ENCODE data around the gene SS18L1.

The SS18L1 gene

DNA sequence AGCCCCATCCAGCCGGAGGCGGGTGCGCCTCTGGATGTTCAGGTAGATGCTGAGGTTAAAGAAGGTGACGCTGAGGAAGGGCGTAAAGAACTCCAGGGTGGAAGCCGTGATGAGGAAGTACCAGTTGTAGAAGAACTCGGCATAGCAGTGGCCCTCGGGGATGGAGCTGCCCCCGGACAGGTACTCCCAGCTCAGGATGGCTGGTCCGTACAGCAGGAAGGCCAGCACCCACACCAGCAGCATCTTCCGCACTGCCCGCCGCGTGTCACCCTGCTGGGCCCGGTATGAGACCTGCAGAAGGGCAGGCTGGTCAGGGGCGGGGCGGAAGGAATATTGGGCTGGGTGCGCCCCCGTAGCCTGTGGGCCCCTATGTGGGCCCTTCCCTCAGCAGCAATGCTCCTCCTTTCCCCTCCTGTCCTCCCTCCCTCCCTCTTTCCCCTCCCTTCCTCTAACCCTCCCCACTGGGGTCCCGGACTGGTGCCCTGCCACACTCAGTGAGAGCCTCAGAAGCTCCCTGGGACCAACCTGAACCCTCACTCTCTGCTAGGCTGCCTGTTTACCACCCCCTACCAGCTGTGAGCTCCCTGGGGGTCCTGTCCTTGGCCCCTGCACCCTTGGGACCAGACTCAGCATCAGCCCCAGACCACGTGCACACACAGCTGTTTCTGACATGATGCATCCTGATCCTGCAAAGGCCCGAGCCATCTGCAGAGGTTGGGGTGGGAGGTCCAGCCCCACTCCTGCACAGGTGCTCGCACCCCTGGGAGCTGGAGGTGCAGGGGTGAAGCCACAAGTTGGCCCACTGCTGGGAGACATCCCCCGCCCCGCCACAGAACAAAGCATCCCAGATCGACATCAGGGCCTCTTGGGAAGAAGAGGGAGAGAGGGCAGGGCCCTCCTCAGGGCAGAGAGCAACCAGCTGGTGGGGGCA, 73.3 kb downstream of the SS18L1 start:
- no peak for FAIRE-seq

DNA sequence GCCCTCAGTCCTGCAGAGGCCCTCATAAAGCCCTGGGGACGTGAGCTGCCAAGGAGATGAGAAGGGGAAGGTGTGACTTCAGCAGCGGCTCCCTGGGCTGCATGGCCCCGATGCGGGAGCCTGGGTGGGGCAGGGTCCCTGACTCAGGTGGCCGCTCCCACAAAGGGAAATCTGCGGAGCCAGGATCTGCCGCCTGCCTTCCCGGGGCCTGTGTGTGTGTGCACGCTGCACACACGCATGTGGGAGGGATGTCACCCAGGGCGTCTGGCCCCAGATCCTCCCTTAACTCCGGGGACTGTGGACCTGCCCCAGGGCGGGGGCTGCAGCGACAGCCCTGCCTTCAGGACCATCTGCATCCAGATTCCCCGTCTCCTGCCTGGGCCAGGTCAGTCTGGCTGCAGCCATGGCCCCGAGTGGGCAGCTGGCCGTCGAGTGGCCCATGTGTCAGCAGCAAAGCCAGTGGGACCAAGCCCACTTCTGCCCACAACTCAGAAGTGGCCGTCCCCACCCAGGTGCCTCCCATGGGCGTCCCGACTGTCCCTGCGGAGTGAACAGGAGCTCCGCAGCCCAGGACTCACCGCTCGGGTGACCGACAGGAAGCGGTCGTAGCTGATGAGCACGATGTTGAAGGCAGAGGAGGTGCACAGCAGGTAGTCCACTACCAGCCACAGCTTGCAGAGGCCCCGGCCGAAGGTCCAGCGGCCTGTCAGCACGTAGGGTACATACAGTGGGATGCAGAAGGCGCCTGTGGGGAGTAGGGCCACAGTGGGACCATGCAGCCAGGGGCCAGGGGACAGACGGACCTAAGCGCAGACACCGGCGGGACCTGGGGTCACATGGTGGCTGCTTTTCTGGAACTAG, 74.6 kb downstream of the SS18L1 start:
- no peak for FAIRE-seq

DNA sequence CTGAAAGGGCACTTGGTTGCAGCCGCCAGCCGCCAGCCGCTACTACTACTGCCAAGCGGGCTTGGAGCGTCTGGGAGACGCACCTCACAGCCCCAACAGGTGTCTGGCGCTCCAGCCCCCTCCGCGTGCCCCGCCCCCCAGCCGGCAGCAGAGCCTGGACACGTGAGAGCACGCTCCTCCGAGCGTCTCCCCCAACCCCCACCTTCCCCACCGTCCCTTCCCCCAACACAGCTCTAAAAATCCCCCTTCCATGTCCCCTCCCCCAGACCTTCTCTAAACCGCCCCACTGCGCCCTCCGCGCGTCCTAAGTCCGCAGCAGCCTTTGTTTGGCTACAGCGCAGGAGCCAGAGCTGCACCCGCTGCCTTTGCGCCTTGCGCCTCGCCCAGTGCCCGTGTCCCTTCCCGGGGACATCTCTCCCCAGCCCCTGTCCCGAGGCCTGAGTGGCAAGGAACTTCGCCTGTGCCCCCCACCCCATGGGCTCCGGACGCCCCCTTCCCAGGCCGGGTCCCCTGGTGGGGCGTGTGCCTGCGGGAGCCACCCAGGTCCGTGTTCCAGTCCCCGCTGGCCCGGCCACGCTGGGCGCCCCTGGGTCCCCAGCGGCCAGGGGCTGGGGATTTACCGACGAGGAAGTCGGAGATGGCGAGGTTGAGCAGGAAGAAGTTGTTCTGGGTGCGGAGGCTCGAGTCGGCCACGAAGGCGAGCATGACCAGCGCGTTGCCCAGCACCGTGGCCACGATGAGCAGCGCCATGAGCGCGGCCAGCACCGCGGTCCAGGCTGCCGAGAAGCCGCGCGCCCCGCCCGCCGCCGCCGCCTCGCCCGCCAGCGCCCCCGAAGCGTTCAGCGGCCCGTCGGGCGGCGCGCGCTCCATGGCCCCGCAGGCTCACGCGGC, 75.8 kb downstream of the SS18L1 start:
- FAIRE-seq: no peak

DNA sequence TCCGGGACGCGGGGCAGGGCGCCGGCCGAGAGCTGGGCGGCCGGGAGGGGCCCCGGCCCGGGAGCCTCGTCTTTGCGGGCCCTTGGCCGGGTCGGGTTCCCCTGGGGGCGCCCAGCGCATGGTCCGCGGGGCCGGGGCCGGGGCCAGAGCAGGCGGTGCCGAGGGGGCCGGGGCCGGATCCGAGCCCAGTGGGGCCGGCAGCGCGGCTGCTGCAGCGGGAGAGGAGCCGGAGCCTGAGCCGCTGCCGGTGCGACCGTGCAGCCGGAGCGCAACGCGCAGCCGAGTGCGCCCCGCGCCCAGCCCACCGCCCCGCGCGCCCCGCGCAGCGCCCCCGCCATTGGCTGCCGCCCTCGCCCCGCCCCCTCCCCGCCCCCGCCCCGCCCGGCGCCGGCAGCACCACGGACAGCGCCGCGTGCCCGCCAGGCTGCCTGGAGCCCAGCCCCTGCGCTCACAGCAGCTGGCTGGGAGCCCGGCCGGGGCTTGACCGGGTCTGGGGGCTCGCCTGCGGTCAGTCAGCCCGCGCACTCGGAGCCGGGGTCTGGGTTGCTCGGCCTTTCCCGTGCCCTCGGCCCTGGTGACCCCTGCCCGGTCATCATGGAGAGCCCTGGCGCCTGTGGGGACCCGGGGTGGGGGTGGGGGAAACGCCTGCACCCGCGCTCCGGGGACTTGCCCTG, 76.6 kb downstream of the SS18L1 start, which contains the start of gene HRH3:
HRH3 (minus strand) TSS at position 287 of the 674 bp plus-strand sequence. CDS start 308 bp downstream, outside the sequence.
- no peak for FAIRE-seq

DNA sequence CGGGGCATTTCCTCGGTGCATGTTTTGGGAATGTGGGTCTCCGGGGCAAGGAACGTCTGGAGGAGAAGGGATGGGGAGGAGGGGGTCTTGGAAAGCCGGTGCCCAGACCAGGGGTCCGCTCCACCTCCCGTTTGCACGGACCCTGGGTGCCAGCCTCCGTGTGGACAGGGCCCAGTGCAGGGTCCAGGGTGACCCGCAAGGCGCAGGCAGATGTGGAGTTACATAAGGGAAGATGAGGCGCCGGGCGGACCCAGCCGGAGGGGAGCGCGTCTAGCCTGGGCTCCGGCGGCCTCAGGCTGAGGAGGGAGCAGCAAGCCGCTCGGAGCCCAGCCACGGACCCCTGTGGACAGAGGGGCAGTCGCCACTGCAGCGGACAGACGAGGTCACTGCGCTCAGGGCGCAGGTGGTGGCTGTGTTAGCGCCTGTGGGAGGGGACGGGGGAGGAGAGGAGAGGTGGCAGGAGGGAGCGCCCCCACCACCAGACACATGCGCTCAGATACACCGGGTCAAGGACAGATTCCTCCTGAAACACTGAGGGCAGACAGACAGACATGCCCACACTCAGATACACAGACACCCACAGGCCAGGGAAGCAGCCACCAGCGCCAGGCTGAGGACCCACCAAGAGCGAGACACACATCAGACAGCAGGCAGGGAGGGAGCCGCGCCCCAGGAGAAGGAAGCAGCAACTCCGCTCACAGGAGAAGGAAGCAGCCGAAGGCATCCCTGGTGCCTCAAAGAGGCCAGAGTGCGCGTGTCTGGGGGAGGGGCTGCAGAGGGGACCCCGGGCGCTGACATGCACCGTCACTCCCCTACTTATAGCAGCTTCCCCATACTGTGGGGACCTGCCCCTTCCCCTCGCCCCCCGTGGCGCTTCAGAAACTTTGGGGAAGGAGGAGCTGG, 77.3 kb downstream of the SS18L1 start:
- FAIRE-seq: no peak

DNA sequence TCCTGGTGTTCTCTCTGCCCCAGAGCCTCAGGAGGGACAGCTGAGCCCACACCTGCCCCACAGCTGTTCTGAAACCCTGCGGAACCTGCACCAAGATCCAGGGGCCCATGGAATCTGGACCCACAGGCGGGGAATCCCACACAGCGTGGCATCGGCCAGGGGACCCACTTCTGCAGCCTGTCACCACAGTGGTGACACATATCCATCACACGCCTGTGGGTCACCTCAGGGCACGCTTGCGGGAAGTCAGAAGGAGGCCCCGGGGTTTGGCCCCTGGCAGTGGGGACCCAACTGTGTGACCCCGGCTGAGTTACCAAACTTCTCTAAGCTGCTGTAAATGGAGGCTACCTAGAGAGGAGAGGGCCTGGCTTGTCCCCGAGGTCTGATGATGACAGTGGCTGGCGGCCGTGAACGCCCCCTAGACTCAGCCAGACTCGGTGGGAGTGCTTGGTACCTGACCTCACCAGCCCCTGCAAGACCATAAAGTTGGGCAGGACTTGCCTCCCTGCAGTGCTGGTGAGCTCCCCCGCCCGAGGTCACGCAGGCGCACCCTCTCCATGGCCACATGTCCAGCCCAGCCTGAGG, 78.8 kb downstream of the SS18L1 start:
- no peak for FAIRE-seq

DNA sequence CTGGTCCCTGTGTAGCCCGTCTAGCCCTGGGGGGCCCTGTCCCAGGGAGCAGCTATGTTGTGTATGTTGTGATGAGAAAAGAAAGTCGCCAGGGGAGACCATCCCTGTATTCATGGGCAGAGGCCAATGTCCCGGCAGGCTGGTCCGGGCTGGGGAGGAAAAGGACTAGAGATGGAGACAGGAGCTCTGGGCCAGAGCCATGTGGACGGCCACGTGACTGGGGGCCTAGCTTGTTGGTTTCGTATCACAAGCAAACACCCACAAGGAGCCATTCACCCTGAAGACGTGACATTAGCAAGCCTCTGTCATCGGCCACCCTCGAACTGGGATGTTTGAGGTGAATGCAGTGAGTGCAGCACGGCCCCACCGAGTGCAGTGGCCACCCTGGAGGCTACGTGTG, 79.4 kb downstream of the SS18L1 start:
- FAIRE-seq: no peak

DNA sequence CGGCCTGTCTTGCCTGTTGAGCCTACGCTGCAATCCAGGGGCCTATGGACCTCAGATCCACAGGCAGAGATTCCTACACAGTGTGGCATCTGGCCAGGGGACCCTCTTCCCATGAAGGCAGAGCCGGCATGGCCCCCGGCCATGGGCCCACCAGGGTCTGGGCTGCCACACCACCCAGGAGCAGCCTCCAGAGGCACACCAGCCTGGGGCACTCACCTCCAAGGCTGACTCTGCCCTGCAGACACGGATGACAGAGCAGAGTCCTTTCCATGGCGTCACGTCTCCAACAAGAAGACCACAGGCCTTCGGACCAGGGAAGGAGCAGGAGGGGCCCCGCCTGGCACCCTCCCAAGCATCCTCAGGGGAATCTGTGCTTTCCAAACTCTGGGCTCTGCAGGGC, 80.0 kb downstream of the SS18L1 start:
- no peak for FAIRE-seq

DNA sequence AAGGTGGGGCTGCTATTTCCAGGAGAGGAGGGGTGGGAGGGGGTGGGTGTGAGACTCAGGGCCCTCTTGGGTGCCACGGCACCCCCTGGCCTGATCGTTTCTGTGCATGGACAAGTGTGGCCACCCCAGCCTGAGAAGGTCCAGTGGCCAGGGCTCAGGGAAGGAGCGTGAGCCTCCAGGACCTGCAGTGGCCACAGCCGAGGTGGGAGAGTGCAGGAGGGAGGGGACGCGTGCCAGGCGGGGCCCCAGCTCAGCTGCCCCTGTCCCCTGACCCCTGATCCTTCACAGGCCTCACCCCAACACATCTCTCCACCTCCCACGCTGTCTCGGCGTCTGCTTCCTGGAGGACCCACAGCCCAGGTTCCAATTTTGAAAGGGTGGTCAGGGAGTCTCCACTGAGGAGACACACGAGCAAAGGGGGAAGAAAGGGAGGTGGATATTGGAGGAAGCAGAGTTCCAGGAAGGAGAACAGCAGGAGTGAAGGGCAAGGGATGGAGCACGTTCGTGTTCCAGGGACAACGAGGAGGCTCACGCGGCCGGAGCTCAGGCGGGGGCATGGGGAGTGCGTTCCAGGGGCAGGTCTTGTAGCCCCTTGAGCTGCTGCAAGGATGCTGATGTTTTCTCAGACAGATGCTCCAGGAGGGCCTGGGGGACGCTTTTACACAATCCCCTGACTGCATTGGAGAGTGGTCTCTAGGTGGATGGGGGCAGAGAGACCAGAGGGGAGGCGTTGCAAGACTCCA, 80.7 kb downstream of the SS18L1 start:
- no peak for FAIRE-seq

DNA sequence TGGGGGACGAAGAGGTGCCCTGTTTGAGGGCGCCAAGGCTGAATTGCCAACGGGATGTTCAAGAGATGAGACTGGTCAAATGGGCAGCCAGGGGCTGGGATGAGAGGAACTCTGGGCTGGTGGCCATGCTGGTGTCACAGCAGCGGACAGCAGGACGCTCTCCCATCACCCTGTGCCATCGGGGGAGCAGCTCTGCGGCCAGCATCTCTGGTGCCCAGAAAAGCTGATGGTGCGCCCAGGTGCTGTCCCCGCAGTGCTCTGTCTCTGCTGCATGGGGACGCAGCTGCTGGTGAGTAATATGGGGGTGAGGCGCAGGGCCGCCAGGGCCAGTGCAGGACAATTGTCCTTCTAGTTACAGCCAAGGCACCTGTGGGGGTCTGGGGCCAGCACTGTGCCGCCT, 81.5 kb downstream of the SS18L1 start:
- no peak for FAIRE-seq

DNA sequence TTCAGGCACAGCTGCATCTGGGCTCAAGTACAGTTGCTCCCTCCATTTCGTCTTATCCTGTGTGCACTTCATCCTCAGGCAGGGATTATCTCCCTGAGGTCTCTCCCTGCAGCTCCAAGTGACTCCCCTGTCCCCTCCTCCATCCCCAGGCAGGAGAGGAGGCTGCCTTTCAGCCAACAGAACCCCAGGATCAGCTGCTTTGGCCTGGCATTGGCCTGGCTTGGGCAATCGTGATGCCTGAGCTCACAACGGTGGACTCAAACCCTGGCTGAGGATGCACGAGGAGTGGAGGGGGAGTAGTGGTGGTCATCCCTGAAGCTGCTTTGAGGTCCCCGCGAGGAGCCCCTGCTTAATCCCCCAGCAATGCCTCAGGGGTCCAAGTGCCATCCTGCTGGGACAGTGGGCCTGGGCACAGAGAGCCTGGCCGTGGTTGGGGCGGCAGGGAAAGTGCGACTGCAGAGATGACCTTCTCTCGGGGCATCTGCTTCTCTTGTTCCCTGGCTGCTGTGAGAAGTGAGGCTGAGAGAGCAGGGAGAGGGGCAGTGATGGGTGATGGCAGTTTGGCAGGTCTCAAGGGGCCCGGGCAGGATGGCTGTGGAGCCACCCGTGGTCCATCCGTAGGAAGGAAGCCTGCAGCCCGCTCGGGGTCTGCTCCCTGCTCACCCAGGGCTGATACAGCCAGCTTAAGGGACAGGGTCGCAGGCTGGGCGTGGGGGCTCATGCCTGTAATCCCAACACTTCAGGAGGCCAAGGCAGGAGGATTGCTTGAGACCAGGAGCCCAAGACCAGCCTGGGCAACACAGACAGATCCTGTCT, 82.5 kb downstream of the SS18L1 start:
- FAIRE-seq: no peak

DNA sequence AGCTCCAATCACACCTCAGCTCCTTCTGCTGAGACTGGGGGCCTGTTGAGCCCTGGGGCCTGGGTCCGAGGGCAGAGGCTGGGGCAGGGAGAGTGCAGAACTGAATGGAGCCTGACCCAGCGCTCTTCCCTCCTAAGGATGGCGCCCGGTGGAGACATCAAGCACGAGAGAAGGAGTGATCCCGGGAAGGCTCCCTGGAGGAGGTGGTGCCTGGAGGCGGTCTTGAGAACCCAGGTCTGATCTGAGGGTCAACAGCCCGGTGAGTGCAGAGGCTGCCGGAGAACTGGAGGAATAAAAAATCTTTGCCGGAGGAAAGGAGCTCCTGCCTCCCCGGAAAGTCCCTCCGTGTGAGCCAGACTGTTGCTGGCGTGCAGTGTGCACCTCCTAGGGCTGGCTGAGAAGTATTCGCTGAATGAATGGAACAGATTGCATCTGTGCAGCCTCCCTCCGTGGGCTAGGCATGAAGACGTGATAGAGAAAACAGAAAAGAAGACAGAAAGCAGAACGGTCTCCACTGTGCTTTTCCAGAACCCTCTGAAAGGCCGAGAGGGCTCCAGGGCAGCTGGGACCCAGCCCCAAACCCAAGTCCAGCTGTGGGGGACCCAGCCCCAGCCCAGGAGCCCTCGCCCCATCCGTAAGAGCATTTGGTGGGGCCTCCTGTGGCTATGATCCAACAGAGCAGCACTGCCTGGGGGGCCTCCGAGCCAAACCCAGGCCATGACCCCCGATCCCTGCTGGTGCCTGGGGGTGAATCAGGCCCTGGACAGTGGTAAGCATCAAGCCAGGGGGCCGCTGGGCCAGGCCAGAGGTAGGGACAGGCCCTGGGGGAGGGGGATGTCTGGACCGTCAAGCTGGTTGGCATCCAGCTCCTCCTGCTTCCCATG, 83.4 kb downstream of the SS18L1 start:
- FAIRE-seq: no peak

DNA sequence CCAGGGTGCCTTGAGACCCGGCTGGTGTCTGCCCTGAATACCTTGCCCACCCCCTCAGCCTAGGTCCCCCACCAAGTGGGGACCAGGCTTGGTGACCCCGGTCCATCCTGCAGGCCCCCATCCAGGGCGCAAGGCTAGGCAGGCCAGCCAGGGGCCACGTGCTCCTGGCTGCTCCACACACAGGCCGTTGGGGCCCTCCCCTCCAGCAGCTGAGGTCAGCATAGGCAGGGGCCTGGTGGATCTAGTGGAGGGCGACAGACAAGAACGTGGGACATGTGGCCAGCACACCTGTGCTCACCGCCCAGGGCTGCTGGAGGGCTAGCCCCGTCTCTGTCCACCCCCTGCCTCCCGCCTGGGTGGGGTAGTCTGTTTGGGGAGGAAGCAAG, 84.0 kb downstream of the SS18L1 start:
- FAIRE-seq: no peak

DNA sequence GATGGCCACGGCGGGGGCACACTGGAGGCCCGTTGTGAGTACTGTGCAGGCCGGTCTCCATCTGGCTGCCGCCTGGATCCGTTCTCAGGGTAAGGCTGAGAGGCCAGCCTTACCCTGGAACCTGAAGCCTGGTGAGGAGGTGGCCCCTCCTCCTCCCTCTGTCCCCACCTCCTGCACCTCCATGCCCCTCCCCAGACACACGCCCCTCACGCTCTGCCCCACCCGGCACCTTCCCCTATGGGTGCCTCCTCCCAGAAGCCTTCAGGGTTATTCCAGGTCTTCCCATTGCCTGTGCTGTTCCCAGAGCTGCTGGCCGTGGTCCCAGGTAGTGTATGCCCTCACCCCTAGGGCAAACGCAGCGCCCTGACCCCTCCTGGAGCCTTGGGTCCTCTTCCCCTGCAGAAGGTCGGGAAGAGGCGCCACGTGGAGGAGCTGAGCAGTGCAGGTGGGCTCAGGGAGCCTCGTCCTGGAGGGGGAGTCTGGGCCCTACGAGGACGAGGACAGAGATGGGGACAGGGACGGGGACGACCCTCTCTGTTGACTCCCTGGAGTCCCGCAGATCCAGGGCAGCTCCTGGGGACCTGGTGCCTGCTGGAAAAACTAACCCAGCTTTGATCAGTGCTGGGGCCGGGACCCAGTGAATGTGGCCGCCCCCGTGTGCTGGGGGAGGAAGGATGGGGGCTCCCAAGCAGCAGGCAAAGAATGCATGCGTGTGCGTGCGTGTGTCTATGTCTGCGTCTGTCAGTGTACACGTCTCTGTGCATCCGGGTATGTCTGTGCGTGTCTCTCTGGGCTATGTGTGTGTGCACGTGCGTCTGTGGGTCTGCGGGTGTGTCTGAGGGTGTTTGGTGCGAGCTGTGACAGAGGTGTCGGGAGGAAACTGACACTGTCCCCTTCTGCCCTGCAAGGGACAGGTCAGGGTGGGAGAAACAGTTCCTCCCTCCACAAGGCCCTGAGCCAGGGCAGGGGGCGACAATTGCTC, 84.7 kb downstream of the SS18L1 start:
- FAIRE-seq: no peak

DNA sequence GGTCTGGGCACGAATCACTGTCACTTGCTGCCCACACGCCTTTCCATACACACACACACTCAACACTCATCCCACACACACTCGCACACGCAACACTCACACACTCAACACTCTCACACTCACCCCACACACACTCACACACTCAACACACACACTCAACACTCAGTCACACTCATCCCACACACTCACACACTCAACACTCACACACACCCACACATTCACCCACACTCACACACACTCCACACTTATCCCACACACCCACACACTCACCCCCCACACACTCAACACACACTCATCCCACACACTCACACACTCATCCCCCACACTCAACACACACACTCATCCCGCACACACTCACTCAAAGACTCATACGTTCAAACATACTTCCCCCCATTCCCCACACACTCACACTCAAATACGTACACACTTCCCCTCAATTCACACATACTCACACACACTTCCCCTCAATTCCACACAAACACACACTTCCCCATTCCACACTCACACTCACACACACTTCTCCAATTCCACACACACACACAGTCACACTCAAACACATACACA, 85.5 kb downstream of the SS18L1 start:
- FAIRE-seq: no peak

DNA sequence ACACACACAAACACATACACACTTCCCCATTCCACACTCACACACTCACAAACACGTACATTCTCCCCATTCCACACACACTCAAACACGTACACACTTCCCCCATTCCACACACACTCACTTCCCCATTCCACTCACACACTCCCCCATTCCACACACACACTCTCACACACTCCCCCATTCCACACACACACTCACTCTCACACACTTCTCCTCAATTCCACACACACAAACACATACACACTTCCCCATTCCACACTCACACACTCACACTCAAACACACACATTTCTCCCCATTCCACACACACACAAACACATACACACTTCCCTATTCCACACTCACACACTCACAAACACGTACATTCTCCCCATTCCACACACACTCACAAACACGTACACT, 86.1 kb downstream of the SS18L1 start:
- FAIRE-seq: no peak
